ENCODE measurements around the gene IFNA21.
"Not testable (repeated sequence)": the region's sequence is repeated elsewhere in the genome, so short reads cannot be mapped to it uniquely, and the experiment has no call there.

IFNA21 gene

GRCh38 chr9:21137020-21137419, 29.4 kb downstream of the IFNA21 start:
- DNase-seq = no peak

GRCh38 chr9:21135736-21136135, 30.7 kb downstream of the IFNA21 start:
- no peak for DNase-seq

GRCh38 chr9:21128186-21128585, 38.3 kb downstream of the IFNA21 start:
- not testable (repeated sequence) for DNase-seq

- DNase-seq = no peak
Measured at GRCh38 chr9:21121595-21122251, 44.7 kb downstream of the IFNA21 start.

- DNase-seq = no peak
Measured at GRCh38 chr9:21121079-21121478, 45.4 kb downstream of the IFNA21 start.

DNA sequence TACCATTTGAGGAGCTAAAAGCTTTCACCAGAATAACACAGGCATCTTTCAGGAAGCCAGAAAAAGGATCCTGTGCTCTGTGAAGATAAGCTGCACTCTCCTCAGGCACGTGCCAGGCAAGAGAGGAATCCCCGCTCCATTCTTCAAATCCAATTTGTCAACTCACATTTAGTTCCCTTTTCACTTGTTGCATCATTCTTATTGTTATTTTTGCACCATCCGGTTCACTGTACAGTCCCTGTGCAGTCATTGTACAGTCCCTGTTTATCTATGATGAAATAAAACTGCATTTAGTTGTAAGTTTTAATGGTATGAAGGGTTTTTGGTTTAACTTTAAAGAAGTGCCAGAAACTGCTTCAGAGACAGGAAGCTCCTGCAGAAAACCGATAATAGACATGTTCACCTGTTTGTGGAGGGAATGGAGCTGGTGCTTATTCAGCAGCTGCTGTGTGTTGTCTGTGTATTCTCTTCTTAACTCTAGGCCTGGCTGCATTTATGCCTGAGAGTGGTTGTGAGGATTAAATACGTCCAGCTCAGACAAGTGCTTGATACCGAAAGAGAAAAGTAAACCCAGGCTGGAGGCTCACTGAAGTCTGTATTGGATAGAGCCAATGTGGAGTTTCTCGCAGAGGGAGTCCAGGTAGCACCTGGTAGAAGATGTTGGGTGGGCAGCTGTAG, 47.2 kb downstream of the IFNA21 start:
- peak in 1 of 2 donors; percentile 93 for DNase-seq
